ENCODE results near the gene EDEM1.

DNA sequence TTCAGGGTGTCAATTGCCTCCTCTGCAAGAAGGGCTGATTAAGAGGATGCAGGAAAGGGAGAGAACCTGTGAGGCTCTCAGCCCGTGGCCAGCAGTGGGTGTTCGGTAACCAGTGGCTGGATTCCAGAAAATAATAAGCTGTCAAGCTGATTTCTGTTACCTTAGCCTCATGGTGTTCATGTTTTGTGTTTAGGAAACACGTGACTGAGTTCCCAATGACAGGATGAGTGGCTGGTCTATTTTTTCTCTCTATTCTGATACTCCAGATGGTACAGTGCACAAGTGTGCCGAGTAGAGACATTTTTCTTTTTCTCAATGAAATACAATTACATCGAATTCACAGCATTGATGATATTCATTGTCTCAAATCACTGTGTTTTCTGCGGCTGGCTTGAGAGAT, 43.6 kb downstream of the EDEM1 start:
- TF ChIP-seq, protein P1, sequence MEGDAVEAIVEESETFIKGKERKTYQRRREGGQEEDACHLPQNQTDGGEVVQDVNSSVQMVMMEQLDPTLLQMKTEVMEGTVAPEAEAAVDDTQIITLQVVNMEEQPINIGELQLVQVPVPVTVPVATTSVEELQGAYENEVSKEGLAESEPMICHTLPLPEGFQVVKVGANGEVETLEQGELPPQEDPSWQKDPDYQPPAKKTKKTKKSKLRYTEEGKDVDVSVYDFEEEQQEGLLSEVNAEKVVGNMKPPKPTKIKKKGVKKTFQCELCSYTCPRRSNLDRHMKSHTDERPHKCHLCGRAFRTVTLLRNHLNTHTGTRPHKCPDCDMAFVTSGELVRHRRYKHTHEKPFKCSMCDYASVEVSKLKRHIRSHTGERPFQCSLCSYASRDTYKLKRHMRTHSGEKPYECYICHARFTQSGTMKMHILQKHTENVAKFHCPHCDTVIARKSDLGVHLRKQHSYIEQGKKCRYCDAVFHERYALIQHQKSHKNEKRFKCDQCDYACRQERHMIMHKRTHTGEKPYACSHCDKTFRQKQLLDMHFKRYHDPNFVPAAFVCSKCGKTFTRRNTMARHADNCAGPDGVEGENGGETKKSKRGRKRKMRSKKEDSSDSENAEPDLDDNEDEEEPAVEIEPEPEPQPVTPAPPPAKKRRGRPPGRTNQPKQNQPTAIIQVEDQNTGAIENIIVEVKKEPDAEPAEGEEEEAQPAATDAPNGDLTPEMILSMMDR (IDR thresholded peaks at IDR 0.05), result no peak
- TF ChIP-seq POLR2A (IDR thresholded peaks at IDR 0.05) (no peak), EP300 (IDR thresholded peaks at IDR 0.05) (no peak), POLR2AphosphoS5 (IDR thresholded peaks at IDR 0.05) (no peak)
